GM19099 (cell line): ENCODE data around the gene HIP1R.
A peak's percentile ranks its signal among the peaks of the same experiment; 100 is the strongest.

Experiments
- POLR2A ChIP-seq: IDR thresholded peaks from 3 replicates; pipeline ENCODE4 v1.6.1; 2011; ENCODE audit warnings: low read depth; ENCODE audit not compliant: insufficient read length; ENCODE audit errors: extremely low read depth

Gene HIP1R

GRCh38 chr12:122823429-122823828 lies 11.8 kb upstream of the HIP1R start:
- TF ChIP-seq POLR2A, result no peak

GRCh38 chr12:122825773-122826724 lies 9.2 kb upstream of the HIP1R start:
- TF ChIP-seq POLR2A, result no peak

GRCh38 chr12:122827258-122827657 lies 8.0 kb upstream of the HIP1R start:
- no peak for TF ChIP-seq POLR2A

- no peak for TF ChIP-seq POLR2A
These were observed 4.6 kb upstream of the HIP1R start for GRCh38 chr12:122830517-122831214.

GRCh38 chr12:122834104-122834920 lies 945 bp upstream of the HIP1R start:
- no peak for TF ChIP-seq POLR2A

GRCh38 chr12:122835750-122836026 lies 431 bp downstream of the HIP1R start:
- TF ChIP-seq POLR2A, result peak; percentile 39

- no peak for TF ChIP-seq POLR2A
These were observed 1.0 kb downstream of the HIP1R start for GRCh38 chr12:122836027-122836921.

- TF ChIP-seq POLR2A, result no peak
These were observed 2.3 kb downstream of the HIP1R start for GRCh38 chr12:122837306-122838265.

GRCh38 chr12:122838841-122839240 lies 3.6 kb downstream of the HIP1R start:
- TF ChIP-seq POLR2A, result no peak

GRCh38 chr12:122839907-122840554 lies 4.8 kb downstream of the HIP1R start:
- TF ChIP-seq POLR2A, result no peak

- no peak for TF ChIP-seq POLR2A
These were observed 5.6 kb downstream of the HIP1R start for GRCh38 chr12:122840580-122841513.
